Measurements from ENCODE around the gene DMBX1.

The DMBX1 gene

DNA sequence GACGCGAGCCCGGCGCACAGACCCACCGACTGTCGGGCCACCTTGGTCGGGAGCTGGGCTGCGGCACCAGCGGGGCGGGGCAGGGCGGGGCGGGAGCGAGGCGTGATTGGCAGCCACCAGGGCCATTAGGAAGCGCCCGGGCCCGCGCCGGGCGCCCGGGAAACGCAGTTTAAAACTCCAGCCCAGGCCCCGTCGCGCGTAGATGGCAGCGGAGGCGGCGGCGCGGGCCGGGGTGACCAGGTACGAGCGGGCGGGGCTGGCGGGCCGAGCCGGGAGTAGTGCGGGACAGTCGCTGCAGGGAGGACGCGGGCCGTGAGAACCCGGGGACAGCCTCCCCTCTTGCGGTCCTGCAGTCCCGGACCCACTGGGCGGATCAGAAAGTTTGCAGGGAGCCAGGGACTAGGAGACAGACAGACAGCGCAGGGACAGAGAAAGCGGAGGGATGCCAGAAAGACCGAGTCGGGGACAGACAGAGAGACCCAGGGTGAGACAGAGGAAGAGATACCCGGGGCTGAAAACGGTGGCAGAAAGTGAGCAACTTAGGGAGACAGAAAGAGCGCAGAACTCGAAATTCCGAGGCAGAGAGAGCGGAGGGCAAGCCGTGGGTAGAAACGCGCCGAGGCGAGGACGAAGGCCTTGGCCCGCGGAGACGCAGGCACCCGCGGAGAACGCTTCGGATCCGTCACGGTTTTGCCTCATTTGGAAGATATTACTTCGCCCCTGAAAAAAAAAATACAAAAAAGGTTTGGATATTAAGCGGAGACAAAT, at the start of gene DMBX1:
TSS of gene DMBX1 (plus strand) at position 199 of the 768 bp plus-strand sequence. CDS start 17,175 bp downstream, outside the sequence.
- peak in 1 of 2 experiments; percentile 32 for DNase-seq

DNA sequence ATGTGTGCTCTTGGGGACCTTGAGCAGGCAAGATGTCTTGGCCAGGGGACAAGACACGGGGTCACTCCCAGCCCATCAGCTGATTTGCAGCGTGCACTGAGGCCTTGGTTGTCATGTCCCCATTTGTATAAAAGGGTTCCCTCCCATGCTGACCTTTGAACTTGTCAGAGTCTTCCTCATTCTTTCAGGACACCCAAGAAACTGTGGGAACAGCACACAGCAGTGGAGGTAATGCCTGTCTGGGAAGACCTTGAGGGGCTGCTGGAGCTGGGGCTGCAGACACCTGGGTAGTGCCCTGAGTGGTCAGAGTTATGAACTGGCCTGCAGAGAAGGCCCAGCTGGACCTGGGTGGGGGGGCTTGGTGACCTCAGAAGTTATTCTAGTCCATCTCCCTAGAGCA, 49.2 kb upstream of the DMBX1 start:
- DNase-seq, result no peak

DNA sequence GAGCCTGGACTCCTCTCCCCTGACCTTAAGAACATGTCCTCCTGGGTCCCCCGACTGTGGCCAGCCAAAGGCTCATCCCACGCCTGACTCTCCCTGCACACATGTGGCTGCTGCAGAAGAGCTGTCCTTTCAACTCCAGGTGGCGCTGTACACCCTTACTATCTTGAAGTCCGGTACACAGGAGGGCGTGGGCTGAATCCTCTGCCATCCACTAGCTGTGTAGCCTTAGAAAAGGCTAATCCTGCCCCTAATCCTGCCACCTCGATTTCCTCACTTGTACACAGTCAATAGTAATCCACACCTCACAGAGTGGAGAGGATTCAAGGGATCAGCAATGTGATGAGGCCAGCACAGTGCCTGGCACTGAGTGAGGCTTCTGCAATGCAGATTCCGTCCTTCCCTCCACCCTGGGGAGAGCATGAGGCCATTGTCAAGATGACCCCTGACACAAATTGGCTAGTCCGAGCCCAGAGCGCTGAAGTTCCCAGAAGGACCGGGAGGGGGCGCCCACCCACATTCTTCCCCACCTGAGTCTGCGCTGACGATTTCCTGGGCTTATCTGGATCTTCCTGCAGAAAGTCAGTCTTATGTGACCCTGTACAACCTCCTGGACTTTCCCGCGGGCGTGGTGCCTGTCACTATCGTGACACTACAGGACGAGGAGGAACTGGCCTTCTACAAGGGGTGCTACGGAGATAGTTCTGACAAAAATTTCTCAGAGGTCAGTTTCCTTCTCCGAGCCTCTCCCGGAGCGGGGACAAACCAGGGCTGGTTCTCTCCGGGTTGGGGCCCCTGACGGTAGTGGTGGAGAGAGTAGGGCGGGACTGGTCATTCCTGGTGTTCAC, 47.1 kb upstream of the DMBX1 start:
- peak; percentile 90 to 91 for DNase-seq

DNA sequence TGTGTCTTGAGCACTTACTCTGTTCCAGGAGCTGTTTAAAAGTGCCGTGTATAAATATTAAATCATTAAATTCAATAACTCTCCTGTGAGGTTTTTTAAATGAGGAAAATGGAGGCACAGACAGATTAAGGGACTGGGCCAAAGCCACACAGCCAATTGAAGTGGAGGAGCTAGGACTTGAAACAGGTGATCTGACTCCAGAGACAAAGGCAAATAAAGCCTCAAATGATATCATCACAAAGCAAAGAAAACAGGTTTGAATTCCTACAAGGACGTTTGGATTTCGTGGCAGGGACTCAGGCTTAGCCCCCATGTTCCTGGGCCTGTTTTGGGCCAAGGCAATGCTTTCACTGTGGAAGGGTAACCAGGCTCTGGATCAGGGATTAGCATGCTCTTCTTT, 45.2 kb upstream of the DMBX1 start:
- no peak for DNase-seq

DNA sequence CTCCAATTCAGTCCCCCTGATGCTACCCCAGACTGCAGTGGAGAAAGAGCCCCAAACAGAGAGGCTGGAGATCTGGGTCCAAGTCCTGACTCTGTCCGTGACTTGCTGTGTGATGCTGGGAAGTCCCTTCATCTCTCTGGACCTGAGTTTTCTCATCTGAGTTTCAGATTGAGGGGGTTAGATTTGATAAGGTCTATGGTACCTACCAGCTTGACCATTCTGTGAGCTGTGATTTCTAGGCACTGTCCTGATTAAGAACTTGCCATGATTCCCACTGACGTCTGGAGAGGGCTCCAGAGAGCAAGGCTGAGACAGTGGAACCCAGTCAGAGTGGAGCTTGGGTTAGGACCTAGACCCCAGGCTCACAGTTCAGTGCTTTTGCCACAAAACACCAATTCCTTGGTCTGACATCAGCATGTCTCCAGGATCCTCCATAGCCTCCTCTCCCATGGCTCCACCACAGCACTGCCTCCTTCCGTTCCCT, 43.8 kb upstream of the DMBX1 start:
- peak in 1 of 2 experiments; percentile 16 for DNase-seq

DNA sequence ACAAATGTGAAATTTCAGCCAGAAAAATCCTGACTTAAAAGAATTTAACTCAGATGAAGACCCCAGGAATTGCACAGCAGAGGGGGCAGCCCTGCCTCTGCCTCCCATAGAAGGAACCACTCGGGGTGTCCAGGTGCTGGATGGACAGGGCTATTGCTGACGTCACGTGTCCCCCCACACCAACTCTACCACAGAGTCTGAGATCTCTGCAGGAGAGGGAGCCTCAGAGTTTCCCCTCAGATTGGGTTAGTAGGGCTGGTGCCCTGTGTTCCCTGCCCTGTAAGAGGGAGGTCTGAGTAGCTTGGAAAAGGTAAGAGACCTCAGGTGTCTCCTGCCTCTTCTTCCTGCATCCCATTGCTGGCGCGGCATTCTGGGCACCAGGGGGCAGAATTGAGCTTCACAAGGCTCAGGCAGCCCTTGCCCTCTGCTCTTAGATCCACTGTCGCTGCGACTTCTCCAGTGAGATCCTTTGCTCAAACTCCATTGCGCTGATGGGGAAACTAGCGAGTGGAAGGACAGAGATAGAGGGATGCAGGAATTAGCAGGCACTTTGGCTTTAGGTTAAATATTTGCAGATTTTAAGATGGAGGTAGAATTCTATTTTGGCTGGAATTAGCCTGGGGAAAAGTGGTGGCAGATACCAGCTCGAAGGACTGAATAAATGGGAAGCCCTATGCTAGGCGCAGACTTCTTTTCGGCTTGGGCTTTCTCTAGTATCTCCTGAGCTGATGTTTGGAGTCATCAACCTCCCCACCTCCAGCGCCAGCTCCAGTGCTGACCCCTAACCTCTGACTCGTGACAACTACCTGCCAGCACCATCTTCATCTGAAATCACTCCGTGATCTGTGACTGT, 42.8 kb upstream of the DMBX1 start:
- DNase-seq, result peak; percentile 27 to 74

DNA sequence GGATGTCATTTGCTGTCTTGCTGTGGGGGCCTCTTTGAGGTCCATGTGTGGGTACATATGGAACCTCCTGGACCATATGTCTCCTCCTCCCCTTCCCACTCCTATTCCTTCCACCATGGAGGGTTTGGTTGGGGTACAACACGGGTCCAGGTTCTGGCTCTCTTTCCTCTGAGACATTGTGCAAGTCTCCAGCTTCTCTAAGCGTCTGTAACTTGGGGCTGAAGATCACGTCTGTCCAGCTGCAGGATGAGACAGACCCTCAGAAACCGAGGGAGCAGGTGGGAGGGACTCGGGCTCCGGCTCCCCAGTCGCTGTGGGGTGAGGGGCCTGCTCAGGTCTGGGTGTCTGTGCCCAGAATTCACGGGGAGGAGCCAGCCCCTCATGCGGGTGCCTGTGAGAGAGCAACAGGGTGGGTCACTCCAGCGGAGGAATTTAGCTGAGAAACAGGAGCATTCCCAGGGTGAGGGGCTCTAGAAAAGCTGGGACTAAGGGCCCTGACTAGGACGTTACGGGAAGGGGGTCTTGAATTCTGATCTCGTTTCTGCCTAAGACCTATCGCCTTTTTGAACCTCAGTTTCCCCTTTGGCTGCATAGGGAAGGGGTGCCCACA, 42.0 kb upstream of the DMBX1 start:
- DNase-seq, result no peak

DNA sequence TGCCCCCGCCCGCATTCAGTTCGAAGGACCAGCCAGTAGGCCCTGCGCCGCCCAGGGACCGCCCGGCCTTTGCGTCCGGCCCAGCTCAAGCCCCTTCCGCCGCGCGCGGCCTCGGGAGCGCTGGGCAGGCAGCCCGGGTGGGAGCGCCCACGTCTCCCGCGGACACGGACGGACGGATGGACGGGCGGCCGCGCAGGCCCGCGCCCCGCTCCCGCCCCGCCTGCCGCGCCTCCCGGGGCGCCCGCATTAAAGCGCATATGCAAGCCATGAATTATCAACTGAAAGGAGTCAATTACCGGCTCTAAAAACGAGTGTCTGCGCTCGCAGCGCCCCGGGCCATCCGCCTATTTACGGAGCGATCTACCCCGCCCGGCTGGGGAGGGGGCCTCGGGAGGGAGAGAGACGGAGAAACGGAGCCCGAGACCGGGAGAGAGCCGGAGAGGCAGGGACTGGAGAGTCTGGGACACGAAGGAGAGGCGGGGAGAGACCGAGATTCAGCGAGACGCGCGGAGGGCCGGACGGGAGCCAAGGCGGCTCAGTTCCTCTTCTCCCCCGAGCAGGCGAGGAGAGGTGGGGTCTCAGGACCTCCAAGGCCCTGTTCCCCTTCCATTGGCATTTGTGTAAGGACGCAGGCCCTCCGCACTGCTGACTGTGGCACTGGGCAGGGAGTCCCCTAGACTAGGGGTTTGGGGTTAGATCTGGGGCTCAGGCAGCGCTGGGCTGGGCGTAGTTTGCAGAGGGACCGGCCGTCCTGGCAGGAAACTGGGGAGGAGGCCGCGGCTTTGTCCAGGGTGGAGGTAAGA, 41.3 kb upstream of the DMBX1 start:
- peak in 1 of 2 experiments; percentile 11 for DNase-seq

DNA sequence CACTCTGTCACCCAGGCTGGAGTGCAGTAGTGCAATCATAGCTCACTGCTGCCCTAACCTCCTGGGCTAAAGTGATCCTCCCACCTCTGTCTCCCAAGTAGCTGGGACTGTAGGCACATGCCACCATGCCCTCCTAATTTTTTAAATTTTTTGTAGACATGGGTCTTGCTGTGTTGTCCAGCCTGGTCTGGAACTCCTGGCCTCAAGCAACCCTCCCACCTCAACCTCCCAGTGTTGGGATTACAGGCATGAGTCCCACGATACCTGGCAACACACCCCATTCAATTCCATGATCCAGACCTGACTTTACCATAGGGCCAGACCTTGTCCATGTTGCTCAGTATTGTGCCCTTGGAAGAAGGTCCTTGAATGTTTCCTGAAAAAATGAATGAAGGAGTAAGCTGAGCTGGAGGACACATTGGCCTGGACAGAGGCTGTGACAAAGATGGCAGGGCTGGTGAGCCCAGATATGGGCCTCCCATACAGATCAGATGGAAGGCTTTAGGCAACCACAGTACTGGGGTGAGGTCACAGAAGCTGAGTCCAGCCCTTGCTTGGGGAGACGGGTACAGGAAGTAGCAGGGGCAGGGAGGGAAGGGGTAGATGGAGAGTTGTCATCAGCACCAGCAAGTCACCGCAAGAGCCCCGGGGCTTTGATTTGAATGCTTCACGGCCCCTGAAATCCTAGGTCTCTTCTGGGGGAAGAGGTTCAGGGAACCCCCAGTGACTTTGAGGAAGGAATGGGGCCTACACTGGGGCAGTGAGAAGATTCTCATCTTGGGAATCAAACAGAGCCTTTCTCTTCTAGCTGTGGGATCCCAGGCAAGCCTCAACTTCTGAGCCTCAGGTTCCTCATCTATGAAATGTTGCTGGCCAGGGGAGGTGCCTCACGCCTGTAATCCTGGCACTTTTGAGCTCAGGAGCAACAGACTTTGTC, 40.1 kb upstream of the DMBX1 start:
- no peak for DNase-seq

DNA sequence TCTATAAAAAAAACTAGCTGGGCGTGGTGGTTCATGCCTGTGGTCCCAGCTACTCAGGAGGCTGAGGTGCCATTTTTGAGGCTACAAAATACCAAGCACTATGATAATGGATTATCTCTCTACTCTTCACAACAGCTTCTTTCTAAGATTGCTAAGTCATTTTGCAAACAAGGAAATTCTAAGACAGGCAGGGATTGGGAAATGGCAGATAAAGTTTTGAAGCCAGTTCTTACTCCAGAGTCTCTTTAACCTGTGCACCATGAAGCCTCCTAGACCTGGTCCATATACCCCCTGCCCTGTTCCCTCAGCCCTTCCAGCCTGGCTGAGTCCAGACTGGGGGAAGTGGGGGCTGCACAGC, 39.5 kb upstream of the DMBX1 start:
- no peak for DNase-seq

DNA sequence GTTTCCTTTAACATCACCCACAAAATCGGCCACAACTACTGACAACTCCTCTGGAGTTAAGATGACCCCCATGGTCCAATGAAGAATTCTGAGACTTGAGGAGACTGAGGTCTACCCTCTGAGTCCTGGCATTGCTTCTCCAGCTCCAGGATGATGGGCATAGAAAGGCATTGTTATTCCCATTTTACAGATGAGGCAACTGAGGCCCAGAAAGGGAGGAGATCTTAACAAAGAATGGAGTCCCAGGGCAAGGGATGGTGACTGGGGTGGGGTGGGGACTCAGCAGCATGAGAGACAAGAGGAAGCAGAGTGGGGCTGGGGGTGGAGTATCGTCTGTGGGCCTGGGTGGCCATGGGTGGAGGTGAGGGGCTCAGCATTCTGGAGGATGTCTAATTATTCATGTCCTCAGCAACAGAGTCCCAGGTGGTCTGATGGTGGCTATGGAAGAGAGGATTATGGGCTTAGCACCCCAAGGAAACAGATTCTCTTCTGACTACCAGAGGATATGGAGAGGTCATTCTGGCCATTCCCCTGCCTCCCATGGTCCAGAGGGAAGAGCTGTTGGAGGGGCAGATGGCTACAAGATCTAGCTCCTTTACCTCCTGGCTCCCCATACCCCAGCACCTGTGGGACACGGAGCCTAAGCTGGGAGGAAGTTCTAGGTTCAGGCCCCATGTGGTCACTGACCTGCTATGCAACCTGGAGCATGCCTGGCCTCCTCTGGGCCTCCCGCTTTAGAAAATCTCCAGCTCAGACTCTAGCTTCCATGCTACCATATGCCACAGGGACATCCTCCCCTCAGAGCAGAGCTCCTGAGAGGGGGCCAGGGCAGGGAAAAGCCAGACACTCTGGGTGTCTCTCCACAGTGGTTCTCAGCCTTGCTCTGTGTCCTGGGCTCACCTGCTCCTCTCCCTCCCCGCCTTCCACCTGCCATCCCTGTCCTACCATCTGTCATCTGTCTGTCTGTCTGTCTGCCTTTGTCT, 37.4 kb upstream of the DMBX1 start:
- peak; percentile 26 to 57 for DNase-seq

DNA sequence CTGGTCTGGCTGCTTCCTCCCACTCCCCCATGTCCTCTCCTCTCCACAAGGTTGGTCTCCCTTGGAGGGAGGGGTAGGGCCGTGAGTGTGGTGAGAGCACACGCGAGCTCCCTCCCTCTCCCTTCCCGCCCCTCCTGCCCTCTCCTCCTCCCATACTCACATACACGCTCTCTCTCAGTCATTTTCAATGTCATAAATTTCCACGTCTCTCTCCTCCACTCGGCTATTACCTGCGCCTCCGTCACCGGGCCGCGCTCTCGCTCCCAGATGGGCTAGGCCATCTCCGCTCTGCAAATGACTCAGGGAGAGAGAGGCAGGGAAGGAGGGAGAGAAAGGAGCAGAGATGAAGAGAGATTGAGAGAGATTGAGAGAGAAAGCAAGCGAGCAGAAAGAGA, 36.7 kb upstream of the DMBX1 start:
- peak; percentile 26 to 57 for DNase-seq

DNA sequence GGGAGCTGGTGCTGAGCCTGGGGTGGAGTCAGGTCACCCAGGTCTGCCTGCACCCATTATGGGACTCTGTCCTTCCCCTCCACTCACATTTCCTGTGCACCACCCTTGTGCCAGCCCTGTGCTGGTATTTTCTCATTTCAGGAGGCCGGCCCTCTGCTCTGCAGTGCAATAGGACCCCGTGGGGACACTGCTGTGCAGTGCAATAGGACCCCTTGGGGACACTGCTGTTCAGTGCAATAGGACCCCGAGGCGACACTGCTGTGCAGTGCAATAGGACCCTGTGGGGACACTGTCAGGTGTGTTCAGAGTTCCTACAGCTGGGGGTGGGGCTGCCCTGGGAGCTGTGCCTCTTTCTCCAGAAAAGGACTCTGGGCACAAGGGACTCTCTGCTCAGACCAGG, 36.2 kb upstream of the DMBX1 start:
- DNase-seq, result no peak

DNA sequence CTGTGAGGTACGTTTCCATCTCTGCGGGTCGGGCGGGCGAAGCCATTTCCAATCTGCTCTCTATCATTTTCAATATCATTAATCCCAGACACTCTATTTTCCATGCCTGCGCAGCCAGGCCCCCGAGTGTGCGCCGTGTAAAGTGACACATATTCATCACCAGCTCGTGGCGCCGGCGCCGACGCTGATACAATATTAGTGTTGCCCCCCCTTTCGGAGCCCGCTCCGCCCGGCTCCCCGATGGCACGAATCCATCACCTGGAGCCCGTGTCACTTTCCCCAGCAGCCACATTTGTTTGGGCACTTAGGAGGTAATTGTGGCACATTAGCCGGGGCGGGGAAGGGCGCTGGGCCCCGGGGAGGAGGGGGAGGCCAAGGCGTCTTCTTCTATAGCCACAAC, 33.7 kb upstream of the DMBX1 start:
- DNase-seq, result no peak

DNA sequence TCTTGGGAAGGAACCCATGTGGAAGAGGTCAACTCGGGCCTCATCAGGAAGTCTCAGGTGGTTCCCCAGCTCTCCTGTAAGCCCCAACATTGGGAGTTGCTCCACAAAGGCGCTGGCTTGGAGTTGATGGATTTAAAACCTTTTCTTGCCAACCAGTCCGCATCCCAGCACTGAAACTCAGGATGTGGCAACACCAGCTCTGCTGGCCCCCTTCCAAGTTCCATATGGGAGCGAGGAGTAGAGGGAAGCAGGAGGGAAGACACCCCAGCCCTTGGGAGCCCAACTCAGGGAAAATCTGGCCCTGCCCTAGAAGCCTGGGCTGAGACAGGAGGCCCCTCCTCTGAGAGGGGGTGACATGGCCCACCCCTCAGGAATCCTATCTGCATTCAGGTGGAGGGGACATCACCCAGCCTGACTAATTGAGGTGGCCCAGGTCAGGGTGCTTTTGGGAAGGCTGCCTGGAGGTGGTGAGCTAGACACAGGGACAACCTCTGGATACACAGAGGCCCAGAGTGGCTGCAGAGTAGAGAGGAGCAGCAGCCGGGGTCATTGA, 33.1 kb upstream of the DMBX1 start:
- peak in 1 of 2 experiments; percentile 58 for DNase-seq

DNA sequence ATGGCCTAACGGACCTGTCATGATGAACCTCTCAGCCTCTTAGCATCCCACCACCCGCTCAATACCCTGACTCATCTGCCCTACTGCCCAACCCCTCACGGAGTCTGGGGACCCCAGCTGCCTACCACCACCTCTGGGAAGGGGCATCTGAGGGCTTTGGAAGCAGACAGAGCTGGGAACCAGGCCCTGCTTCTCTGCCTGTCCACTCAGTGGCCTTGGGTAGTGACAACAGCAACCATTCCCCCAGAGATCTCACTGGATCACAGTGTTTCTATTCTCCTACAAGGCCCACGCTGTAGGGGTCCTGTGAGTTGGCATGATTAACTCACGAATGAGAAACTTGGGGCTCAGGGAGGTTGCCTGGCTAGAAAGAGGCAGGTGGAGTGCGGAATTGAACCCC, 32.5 kb upstream of the DMBX1 start:
- DNase-seq, result no peak

DNA sequence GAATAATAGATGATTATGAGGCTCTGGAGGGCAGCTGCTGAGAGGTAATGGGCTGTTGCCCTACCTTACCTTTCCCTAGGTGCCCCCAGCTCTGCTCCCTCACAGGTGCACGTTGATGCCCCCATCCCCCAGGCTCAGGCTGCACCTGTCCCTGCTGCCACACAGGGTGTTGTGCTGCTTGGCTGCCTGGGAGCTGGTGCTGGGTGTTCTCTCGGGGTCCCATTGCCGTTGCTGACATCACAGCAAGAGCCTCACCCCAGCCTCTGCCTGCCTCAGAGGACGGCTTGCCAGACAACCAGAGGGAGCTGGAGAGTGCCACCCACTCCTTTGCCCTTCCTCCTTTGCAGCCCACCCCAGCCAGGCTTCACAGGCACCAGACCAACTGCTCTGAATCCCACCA, 31.4 kb upstream of the DMBX1 start:
- DNase-seq, result no peak

DNA sequence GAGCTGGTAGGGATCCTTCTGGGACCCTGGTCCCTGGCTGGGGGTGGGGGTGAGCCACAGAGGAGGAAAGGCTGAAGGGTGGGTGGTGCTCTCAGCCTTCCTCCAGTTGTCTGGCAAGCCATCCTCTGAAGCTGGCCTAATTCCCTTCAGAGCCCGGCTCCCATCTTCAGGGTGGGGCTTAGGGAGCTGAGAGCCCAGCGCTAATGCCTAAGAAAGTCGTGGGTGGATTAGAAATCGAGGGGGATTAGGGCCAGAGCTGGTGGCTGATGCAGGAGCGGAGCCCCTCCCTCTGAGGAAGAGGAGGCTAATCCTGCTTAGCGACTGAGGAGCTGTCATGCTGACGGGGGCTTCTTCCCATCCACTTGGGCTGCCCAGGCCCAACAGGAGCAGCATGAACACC, 30.8 kb upstream of the DMBX1 start:
- peak; percentile 77 to 92 for DNase-seq

DNA sequence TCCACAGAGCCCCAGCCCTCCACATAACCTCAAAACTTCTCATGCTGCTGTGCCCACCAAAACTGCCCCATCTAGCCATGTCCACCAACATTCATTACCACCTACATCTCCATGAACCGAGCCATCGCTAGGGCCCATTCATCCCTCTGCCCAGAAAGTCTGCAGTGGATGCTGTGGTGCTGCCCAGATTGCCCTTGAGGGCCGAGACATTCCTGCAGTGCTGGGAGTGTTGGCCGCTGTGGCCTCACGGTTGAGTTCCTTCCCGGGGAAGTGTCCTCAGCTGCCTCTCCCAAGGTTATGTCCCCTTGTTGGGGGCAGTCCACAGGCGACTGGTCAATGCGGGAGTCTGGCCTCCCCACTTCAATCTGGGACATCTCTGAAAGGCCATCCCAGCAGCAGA, 30.3 kb upstream of the DMBX1 start:
- no peak for DNase-seq
